Medulla oblongata (tissue), 1 donor: ENCODE results near the gene NFATC1.

Source experiments
- DNase-seq: peaks from one replicate; pipeline ENCODE4 v3.0.0-alpha.2; 2015; ENCODE audit errors: extremely low spot score

NFATC1 gene

GRCh38 chr18:79537758-79538157 is 142.0 kb downstream of the NFATC1 start:
- DNase-seq: no peak

- DNase-seq: no peak
Observed at GRCh38 chr18:79538635-79539034, 142.9 kb downstream of the NFATC1 start.

GRCh38 chr18:79540161-79540903 is 144.6 kb downstream of the NFATC1 start:
- DNase-seq: peak; percentile 62

- DNase-seq: no peak
Observed at GRCh38 chr18:79540904-79541282, 145.2 kb downstream of the NFATC1 start.

- DNase-seq: no peak
Observed at GRCh38 chr18:79542213-79542612, 146.5 kb downstream of the NFATC1 start.

- DNase-seq: peak; percentile 58
Observed at GRCh38 chr18:79542876-79543750, 147.4 kb downstream of the NFATC1 start.

GRCh38 chr18:79543861-79544385 is 148.2 kb downstream of the NFATC1 start:
- no peak for DNase-seq

- DNase-seq: no peak
Observed at GRCh38 chr18:79544386-79544963, 148.7 kb downstream of the NFATC1 start.

- no peak for DNase-seq
Observed at GRCh38 chr18:79545255-79545654, 149.5 kb downstream of the NFATC1 start.

GRCh38 chr18:79545736-79546171 is 150.0 kb downstream of the NFATC1 start:
- no peak for DNase-seq

- DNase-seq: no peak
Observed at GRCh38 chr18:79546781-79547272, 151.1 kb downstream of the NFATC1 start.

GRCh38 chr18:79547413-79548076 is 151.8 kb downstream of the NFATC1 start:
- DNase-seq: no peak

GRCh38 chr18:79548077-79548450 is 152.3 kb downstream of the NFATC1 start:
- DNase-seq: no peak

GRCh38 chr18:79548621-79548985 is 152.9 kb downstream of the NFATC1 start:
- DNase-seq: no peak

- no peak for DNase-seq
Observed at GRCh38 chr18:79548986-79549637, 153.4 kb downstream of the NFATC1 start.

GRCh38 chr18:79549638-79550000 is 153.9 kb downstream of the NFATC1 start:
- no peak for DNase-seq

- DNase-seq: no peak
Observed at GRCh38 chr18:79552140-79552631, 156.5 kb downstream of the NFATC1 start.

- no peak for DNase-seq
Observed at GRCh38 chr18:79552696-79553095, 157.0 kb downstream of the NFATC1 start.

GRCh38 chr18:79553154-79553553 is 157.4 kb downstream of the NFATC1 start:
- no peak for DNase-seq

GRCh38 chr18:79553696-79554095 is 158.0 kb downstream of the NFATC1 start:
- no peak for DNase-seq

GRCh38 chr18:79554321-79554720 is 158.6 kb downstream of the NFATC1 start:
- DNase-seq: no peak
